Liver (tissue), 9 donors: ENCODE results near the gene CIC. TPM values are rescaled to one million over a fixed set of nuclear protein-coding genes. Genes with fewer than 3 reads are reported as not detected.

Experiments used
- DNase-seq: peaks from one replicate; pipeline ENCODE4 v3.0.0-alpha.2; 2017; ENCODE audit warnings: low spot score
- H3K27ac ChIP-seq, 2 donors: one replicate each; pipeline ENCODE4 v1.7.0; 2013; ENCODE audit warnings: inconsistent platforms in 2 of 2, low read length in 2 of 2, control low read depth in 1 of 2, low read depth in 1 of 2, mild to moderate bottlenecking in 1 of 2
- H3K27me3 ChIP-seq, 4 donors: one replicate each; pipeline versions ENCODE4 v1.6.1 to v1.7.0; 2013; ENCODE audit warnings: low read length in 3 of 4, inconsistent platforms in 1 of 4, mild to moderate bottlenecking in 1 of 4, moderate library complexity in 1 of 4; ENCODE audit not compliant: control insufficient read depth in 4 of 4, insufficient read depth in 4 of 4
- H3K36me3 ChIP-seq, 4 donors: one replicate each; pipeline versions ENCODE4 v1.6.1 to v1.7.0; 2013; ENCODE audit warnings: low read length in 3 of 4, mild to moderate bottlenecking in 3 of 4, low read depth in 1 of 4, moderate library complexity in 1 of 4; ENCODE audit not compliant: control insufficient read depth in 4 of 4, insufficient read depth in 3 of 4
- H3K4me1 ChIP-seq, 4 donors: one replicate each; pipeline versions ENCODE4 v1.6.1 to v1.7.0; 2013; ENCODE audit warnings: low read length in 3 of 4, mild to moderate bottlenecking in 3 of 4, moderate library complexity in 1 of 4; ENCODE audit not compliant: control insufficient read depth in 4 of 4, insufficient read depth in 4 of 4
- H3K4me3 ChIP-seq, 3 donors: one replicate each; pipeline versions ENCODE4 v1.6.1 to v1.7.0; 2013; ENCODE audit warnings: low read length in 3 of 3, control low read depth in 1 of 3, low read depth in 1 of 3, mild to moderate bottlenecking in 1 of 3
- H3K9ac ChIP-seq, 2 donors: one replicate each; pipeline ENCODE4 v1.7.0; 2013; ENCODE audit warnings: low read length in 2 of 2, mild to moderate bottlenecking in 2 of 2, moderate library complexity in 2 of 2, control low read depth in 1 of 2, low read depth in 1 of 2
- H3K9me3 ChIP-seq, 4 donors: one replicate each; pipeline versions ENCODE4 v1.6.1 to v1.7.0; 2013; ENCODE audit warnings: low read length in 3 of 4; ENCODE audit not compliant: control insufficient read depth in 4 of 4
- EGR1 ChIP-seq, 2 donors: IDR thresholded peaks; 2 replicates each; pipeline ENCODE4 v1.6.1; 2016 to 2018; ENCODE audit warnings: antibody characterized with exemption in 2 of 2, low read depth in 2 of 2
- FOXA2 ChIP-seq: IDR thresholded peaks from 2 replicates; pipeline ENCODE4 v1.6.1; 2016; ENCODE audit warnings: antibody characterized with exemption
- HNF4A ChIP-seq, 2 donors: conservative IDR thresholded peaks; 2 replicates each; pipeline ENCODE4 v1.6.1; 2016; ENCODE audit warnings: antibody characterized with exemption in 2 of 2, mild to moderate bottlenecking in 2 of 2
- JUND ChIP-seq, 2 donors: IDR thresholded peaks; 2 replicates each; pipeline ENCODE4 v1.6.1; 2016; ENCODE audit warnings: antibody characterized with exemption in 2 of 2
- NR2F2 ChIP-seq: IDR thresholded peaks from 2 replicates; pipeline ENCODE4 v1.6.1; 2016; ENCODE audit warnings: antibody characterized with exemption
- RXRA ChIP-seq, 2 donors: IDR thresholded peaks; 2 replicates each; pipeline ENCODE4 v1.6.1; 2017 to 2018; ENCODE audit warnings: antibody characterized with exemption in 2 of 2, mild to moderate bottlenecking in 1 of 2
- WGBS: extraction: QIAGEN DNeasy Blood & Tissue Kit; methylation state at CpG from one replicate; pipeline ENCODE4 v1.1.7; 2013; 5-methylcytosine and 5-hydroxymethylcytosine counted together
- polyA plus RNA-seq, 2 donors: library from polyadenylated mRNA; stranded (reverse) in 1 of 2; unstranded in 1 of 2; fragments of 200-250 nt in 1 of 2; fragments of >200 nt in 1 of 2; fragmentation: Nextera tagmentation in 1 of 2; extraction: Ambion mirVana in 1 of 2; gene quantifications; one replicate each; pipeline versions ENCODE4 v1.2.1 to v1.2.3, GENCODE V29; 2013 to 2015
- total RNA-seq, 2 donors: library from RNA; depleted of rRNA; stranded (reverse); fragments of >200 nt; gene quantifications; one replicate each; pipeline ENCODE4 v1.2.3, GENCODE V29; 2014
- TF ChIP-seq, protein P1 (sequence below): fragments of 150-350 bp; IDR thresholded peaks from 2 replicates; pipeline ENCODE4 v1.5.1; 2017; ENCODE audit warnings: improper control_type of control experiment, low read depth, low read length; ENCODE audit not compliant: missing input control
- TF ChIP-seq, protein P2 (sequence below): IDR thresholded peaks from 2 replicates; pipeline ENCODE4 v1.6.1; 2016; ENCODE audit warnings: antibody characterized with exemption
- TF ChIP-seq, protein P3 (sequence below): IDR thresholded peaks from 2 replicates; pipeline ENCODE4 v1.6.1; 2016; ENCODE audit warnings: antibody characterized with exemption
- donor health status: healthy.
- donor health status: healthy.
- donor health status: healthy.
- donor health status: healthy.
- donor health status: healthy.

CIC gene
- total and polyA plus RNA-seq, 4 donors: 5.6 to 21.3 (median 17.2) TPM

DNA sequence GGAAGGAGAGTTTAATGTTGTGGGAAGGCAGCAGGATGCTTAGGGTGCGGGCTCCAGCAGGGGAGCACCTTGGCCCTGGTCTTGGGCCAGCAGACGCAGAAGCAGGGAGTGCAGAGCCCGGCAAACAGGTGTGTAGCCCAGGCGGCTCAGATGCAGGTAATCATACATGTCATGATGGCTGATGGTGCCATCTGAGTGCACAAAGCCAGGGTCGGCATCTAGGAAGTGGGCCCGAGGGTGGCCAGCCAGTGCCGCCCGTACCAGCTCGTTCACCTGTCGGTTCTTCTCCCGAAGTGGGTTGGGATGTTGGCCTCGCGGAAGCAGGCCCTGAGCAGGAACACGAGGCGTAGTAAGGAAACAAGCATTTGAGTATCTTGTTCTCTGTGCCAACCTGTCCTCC lies 28.0 kb downstream of the CIC start:
- WGBS: 95% methylated on average over 15 of the region's 15 CpGs
- TF ChIP-seq, protein P1, sequence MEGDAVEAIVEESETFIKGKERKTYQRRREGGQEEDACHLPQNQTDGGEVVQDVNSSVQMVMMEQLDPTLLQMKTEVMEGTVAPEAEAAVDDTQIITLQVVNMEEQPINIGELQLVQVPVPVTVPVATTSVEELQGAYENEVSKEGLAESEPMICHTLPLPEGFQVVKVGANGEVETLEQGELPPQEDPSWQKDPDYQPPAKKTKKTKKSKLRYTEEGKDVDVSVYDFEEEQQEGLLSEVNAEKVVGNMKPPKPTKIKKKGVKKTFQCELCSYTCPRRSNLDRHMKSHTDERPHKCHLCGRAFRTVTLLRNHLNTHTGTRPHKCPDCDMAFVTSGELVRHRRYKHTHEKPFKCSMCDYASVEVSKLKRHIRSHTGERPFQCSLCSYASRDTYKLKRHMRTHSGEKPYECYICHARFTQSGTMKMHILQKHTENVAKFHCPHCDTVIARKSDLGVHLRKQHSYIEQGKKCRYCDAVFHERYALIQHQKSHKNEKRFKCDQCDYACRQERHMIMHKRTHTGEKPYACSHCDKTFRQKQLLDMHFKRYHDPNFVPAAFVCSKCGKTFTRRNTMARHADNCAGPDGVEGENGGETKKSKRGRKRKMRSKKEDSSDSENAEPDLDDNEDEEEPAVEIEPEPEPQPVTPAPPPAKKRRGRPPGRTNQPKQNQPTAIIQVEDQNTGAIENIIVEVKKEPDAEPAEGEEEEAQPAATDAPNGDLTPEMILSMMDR: no peak
- TF ChIP-seq JUND (IDR thresholded peaks at IDR 0.05) (no peak), FOXA2 (no peak), NR2F2 (no peak), HNF4A (conservative IDR thresholded peaks at IDR 0.05) (no peak)
- TF ChIP-seq, protein P2, sequence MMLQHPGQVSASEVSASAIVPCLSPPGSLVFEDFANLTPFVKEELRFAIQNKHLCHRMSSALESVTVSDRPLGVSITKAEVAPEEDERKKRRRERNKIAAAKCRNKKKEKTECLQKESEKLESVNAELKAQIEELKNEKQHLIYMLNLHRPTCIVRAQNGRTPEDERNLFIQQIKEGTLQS: no peak
- Histone ChIP-seq H3K36me3 (peaks cover 12 to 29% (median 16%) of the 10 kb centered on the region in 4 donors), H3K27me3 (no peaks in the 10 kb centered on the region), H3K9me3 (no peaks in the 10 kb centered on the region), H3K9ac (no peak overlapping the region), H3K4me3 (no peak overlapping the region), H3K27ac (no peak overlapping the region), H3K4me1 (peaks cover 0 to 13% (median 5%) of the 10 kb centered on the region in 4 donors)
- DNase-seq: no peak

DNA sequence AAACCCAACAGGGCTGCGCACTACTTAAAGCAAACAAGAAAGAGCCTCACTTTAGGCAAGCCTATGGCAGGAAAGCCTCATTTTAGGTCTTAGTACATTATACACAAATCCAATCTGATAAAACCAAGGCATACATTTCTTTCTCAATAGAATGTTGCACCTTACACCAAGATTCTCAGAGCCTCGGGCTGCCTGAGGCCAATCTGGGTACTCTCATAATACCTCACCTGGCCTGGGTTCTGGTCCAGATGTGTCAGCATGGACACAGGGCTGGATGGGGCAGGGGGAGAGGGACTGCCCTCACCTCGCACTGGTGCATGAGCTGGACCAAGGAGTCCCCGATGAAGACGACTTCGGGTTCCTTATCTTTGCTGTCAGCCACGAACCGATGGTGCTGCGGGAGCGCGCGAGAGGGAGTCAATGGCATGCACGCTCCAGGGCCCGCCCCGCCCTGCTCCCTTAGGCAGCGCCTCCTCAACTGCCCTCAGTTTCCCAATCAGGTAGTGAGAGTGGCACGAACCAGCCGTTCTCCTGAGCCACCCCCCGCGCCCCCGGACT lies 32.7 kb downstream of the CIC start, which contains the start of gene PRR19:
TSS of gene PRR19 (plus strand) at position 487 of the 558 bp plus-strand sequence. CDS start 7,453 bp downstream, outside the sequence.
- H3K27ac ChIP-seq: peak within 1 kb of the TSS in 1 of 2 donors; percentile 50
- peak; percentile 68 for DNase-seq
- WGBS: 21% methylated on average over 21 of the region's 21 CpGs

DNA sequence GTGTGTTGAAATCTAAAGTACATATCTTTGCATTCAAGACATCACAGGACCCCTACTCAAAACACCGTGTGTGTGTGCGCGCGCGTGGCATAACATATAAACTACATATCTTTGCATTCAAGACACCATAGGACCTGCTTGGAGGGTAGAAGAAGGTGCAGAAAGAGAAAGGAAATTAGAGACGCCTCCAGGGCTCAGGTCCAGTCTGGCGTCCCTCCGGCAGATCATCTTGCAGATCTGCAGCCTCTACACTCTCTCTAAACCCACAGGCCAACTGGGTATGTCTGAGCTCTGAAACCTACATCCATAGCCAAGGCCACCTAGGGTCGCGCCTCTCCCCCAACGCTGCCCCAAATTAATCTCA lies 34.0 kb downstream of the CIC start:
- Histone ChIP-seq H3K9ac (no peak overlapping the region), H3K27me3 (no peaks in the 10 kb centered on the region), H3K9me3 (no peaks in the 10 kb centered on the region), H3K36me3 (no peaks in the 10 kb centered on the region), H3K4me1 (peaks cover 2 to 19% (median 7%) of the 10 kb centered on the region in 4 donors), H3K27ac (no peak overlapping the region), H3K4me3 (peak overlapping the region in 1 of 3 donors; percentile 61)
- WGBS: 87% methylated on average over 11 of the region's 11 CpGs
- DNase-seq: no peak
- TF ChIP-seq, protein P3, sequence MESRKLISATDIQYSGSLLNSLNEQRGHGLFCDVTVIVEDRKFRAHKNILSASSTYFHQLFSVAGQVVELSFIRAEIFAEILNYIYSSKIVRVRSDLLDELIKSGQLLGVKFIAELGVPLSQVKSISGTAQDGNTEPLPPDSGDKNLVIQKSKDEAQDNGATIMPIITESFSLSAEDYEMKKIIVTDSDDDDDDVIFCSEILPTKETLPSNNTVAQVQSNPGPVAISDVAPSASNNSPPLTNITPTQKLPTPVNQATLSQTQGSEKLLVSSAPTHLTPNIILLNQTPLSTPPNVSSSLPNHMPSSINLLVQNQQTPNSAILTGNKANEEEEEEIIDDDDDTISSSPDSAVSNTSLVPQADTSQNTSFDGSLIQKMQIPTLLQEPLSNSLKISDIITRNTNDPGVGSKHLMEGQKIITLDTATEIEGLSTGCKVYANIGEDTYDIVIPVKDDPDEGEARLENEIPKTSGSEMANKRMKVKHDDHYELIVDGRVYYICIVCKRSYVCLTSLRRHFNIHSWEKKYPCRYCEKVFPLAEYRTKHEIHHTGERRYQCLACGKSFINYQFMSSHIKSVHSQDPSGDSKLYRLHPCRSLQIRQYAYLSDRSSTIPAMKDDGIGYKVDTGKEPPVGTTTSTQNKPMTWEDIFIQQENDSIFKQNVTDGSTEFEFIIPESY: no peak

More for the DNA sequence above, 32.7 kb downstream of the CIC start, which contains the start of gene PRR19:
- Histone ChIP-seq H3K36me3 (no peaks in the 10 kb centered on the region), H3K9ac (no peak within 1 kb of the TSS), H3K4me1 (peaks cover 2 to 22% (median 7%) of the 10 kb centered on the region in 4 donors), H3K4me3 (peak within 1 kb of the TSS; percentile 61 to 75 (median 67)), H3K9me3 (no peaks in the 10 kb centered on the region), H3K27me3 (no peaks in the 10 kb centered on the region)
- TF ChIP-seq RXRA (IDR thresholded peaks at IDR 0.05) (no peak), EGR1 (IDR thresholded peaks at IDR 0.05; ENCODE audit: low read depth in 2 of 2) (no peak)
